Thymus (tissue), 11 donors: ENCODE results near the gene FTO. TPM values are rescaled to one million over a fixed set of nuclear protein-coding genes. Genes with fewer than 3 reads are reported as not detected.

Source experiments
- DNase-seq, 9 donors: peaks; one replicate each; pipeline ENCODE4 v3.0.0-alpha.2; 2013; ENCODE audit warnings: low spot score in 9 of 9, low read depth in 6 of 9, missing footprints in 1 of 9
- H3K27ac ChIP-seq, 2 donors: one replicate each; pipeline ENCODE4 v1.5.1; 2013; ENCODE audit warnings: control low read depth in 1 of 2, low read depth in 1 of 2, low read length in 1 of 2, mild to moderate bottlenecking in 1 of 2, moderate library complexity in 1 of 2
- H3K27me3 ChIP-seq, 2 donors: one replicate each; pipeline ENCODE4 v1.5.1; 2013; ENCODE audit warnings: low read length in 1 of 2; ENCODE audit not compliant: control insufficient read depth in 2 of 2, insufficient read depth in 1 of 2
- H3K36me3 ChIP-seq, 2 donors: one replicate each; pipeline ENCODE4 v1.5.1; 2013; ENCODE audit warnings: low read length in 1 of 2, mild to moderate bottlenecking in 1 of 2, moderate library complexity in 1 of 2; ENCODE audit not compliant: control insufficient read depth in 2 of 2, insufficient read depth in 2 of 2
- H3K4me1 ChIP-seq, 2 donors: one replicate each; pipeline ENCODE4 v1.5.1; 2013; ENCODE audit warnings: low read length in 2 of 2; ENCODE audit not compliant: control insufficient read depth in 2 of 2, insufficient read depth in 2 of 2
- H3K4me3 ChIP-seq, 2 donors: one replicate each; pipeline ENCODE4 v1.5.1; 2013; ENCODE audit warnings: low read length in 2 of 2, control low read depth in 1 of 2, mild to moderate bottlenecking in 1 of 2
- H3K9me3 ChIP-seq, 2 donors: one replicate each; pipeline ENCODE4 v1.5.1; 2013; ENCODE audit warnings: low read length in 1 of 2, mild to moderate bottlenecking in 1 of 2; ENCODE audit not compliant: control insufficient read depth in 2 of 2, insufficient read depth in 1 of 2
- WGBS: extraction: QIAGEN DNeasy Blood & Tissue Kit; methylation state at CpG from one replicate; pipeline ENCODE4 v1.1.7; 2013; 5-methylcytosine and 5-hydroxymethylcytosine counted together
- polyA plus RNA-seq: library from polyadenylated mRNA; stranded (reverse); fragments of 200-250 nt; gene quantifications from one replicate; pipeline ENCODE4 v1.2.3, GENCODE V29; 2013
- total RNA-seq: library from RNA; stranded (reverse); fragments of 120-200 nt; gene quantifications from one replicate; pipeline ENCODE4 v1.2.4, GENCODE V29; 2013
- donor health status: healthy.

Gene FTO
- total and polyA plus RNA-seq, 2 donors, result 13.7 to 34.5 TPM

- no peaks in the 10 kb centered on the region for H3K36me3 ChIP-seq
- DNase-seq, result no peak
- WGBS, result 97% methylated on average over 2 of the region's 2 CpGs
- H3K27me3 ChIP-seq, result no peaks in the 10 kb centered on the region
- no peak overlapping the region for H3K27ac ChIP-seq
- H3K4me1 ChIP-seq, result no peaks in the 10 kb centered on the region
- H3K4me3 ChIP-seq, result no peak overlapping the region
- H3K9me3 ChIP-seq, result no peaks in the 10 kb centered on the region
Measured at GRCh38 chr16:53715023-53715384, 11.0 kb downstream of the FTO start.

- H3K4me1 ChIP-seq, result no peaks in the 10 kb centered on the region
- no peaks in the 10 kb centered on the region for H3K27me3 ChIP-seq
- DNase-seq, result no peak
- H3K27ac ChIP-seq, result no peak overlapping the region
- no peaks in the 10 kb centered on the region for H3K36me3 ChIP-seq
- WGBS, result 97% methylated on average over 3 of the region's 3 CpGs
- no peak overlapping the region for H3K4me3 ChIP-seq
- no peaks in the 10 kb centered on the region for H3K9me3 ChIP-seq
Measured at GRCh38 chr16:53717577-53717976, 13.6 kb downstream of the FTO start.

- 99% methylated on average over 5 of the region's 5 CpGs for WGBS
- Histone ChIP-seq H3K4me1 (no peaks in the 10 kb centered on the region), H3K36me3 (no peaks in the 10 kb centered on the region), H3K9me3 (no peaks in the 10 kb centered on the region), H3K27me3 (no peaks in the 10 kb centered on the region), H3K4me3 (no peak overlapping the region), H3K27ac (no peak overlapping the region)
- no peak for DNase-seq
Measured at GRCh38 chr16:53721017-53721416, 17.1 kb downstream of the FTO start.

GRCh38 chr16:53726625-53727024, 22.7 kb downstream of the FTO start:
- no peak overlapping the region for H3K27ac ChIP-seq
- no peak for DNase-seq
- no peaks in the 10 kb centered on the region for H3K4me1 ChIP-seq
- no peaks in the 10 kb centered on the region for H3K36me3 ChIP-seq
- no peaks in the 10 kb centered on the region for H3K9me3 ChIP-seq
- no peak overlapping the region for H3K4me3 ChIP-seq
- H3K27me3 ChIP-seq, result no peaks in the 10 kb centered on the region

- WGBS, result 93% methylated on average over 3 of the region's 3 CpGs
- Histone ChIP-seq H3K36me3 (no peaks in the 10 kb centered on the region), H3K9me3 (no peaks in the 10 kb centered on the region), H3K4me1 (no peaks in the 10 kb centered on the region), H3K27ac (no peak overlapping the region), H3K4me3 (no peak overlapping the region), H3K27me3 (no peaks in the 10 kb centered on the region)
- DNase-seq, result no peak
Measured at GRCh38 chr16:53730693-53731092, 26.7 kb downstream of the FTO start.

GRCh38 chr16:53732296-53732929, 28.5 kb downstream of the FTO start:
- no peak overlapping the region for H3K4me3 ChIP-seq
- no peaks in the 10 kb centered on the region for H3K9me3 ChIP-seq
- H3K27ac ChIP-seq, result no peak overlapping the region
- no peaks in the 10 kb centered on the region for H3K36me3 ChIP-seq
- 94% methylated on average over 4 of the region's 4 CpGs for WGBS
- H3K4me1 ChIP-seq, result no peaks in the 10 kb centered on the region
- H3K27me3 ChIP-seq, result no peaks in the 10 kb centered on the region
- DNase-seq, result no peak

GRCh38 chr16:53734908-53735307, 31.0 kb downstream of the FTO start:
- Histone ChIP-seq H3K4me1 (no peaks in the 10 kb centered on the region), H3K9me3 (no peaks in the 10 kb centered on the region), H3K36me3 (no peaks in the 10 kb centered on the region), H3K27me3 (no peaks in the 10 kb centered on the region), H3K27ac (no peak overlapping the region), H3K4me3 (no peak overlapping the region)
- 98% methylated on average over 2 of the region's 2 CpGs for whole genome bisulfite sequencing
- no peak for DNase-seq

GRCh38 chr16:53736297-53736696, 32.3 kb downstream of the FTO start:
- DNase-seq, result no peak
- 93% methylated on average over 3 of the region's 3 CpGs for WGBS
- no peaks in the 10 kb centered on the region for H3K9me3 ChIP-seq
- H3K27me3 ChIP-seq, result no peaks in the 10 kb centered on the region
- no peak overlapping the region for H3K27ac ChIP-seq
- no peak overlapping the region for H3K4me3 ChIP-seq
- H3K4me1 ChIP-seq, result no peaks in the 10 kb centered on the region
- H3K36me3 ChIP-seq, result no peaks in the 10 kb centered on the region

- no peaks in the 10 kb centered on the region for H3K4me1 ChIP-seq
- no peak overlapping the region for H3K27ac ChIP-seq
- H3K27me3 ChIP-seq, result no peaks in the 10 kb centered on the region
- WGBS, result 95% methylated on average over 5 of the region's 5 CpGs
- DNase-seq, result no peak
- H3K36me3 ChIP-seq, result no peaks in the 10 kb centered on the region
- H3K4me3 ChIP-seq, result no peak overlapping the region
- H3K9me3 ChIP-seq, result no peaks in the 10 kb centered on the region
Measured at GRCh38 chr16:53737552-53737951, 33.6 kb downstream of the FTO start.

GRCh38 chr16:53740476-53740875, 36.5 kb downstream of the FTO start:
- DNase-seq, result no peak
- H3K27me3 ChIP-seq, result no peaks in the 10 kb centered on the region

More at GRCh38 chr16:53740476-53740875, 36.5 kb downstream of the FTO start:
- no peaks in the 10 kb centered on the region for H3K36me3 ChIP-seq
- H3K4me1 ChIP-seq, result peaks cover 2 to 3% of the 10 kb centered on the region in 2 donors
- H3K9me3 ChIP-seq, result no peaks in the 10 kb centered on the region
- no peak overlapping the region for H3K4me3 ChIP-seq
- no peak overlapping the region for H3K27ac ChIP-seq
